HG03354 (cell line): ENCODE results near the gene BCR.

Experiments used
- ATAC-seq: cut with Tn5 transposase; IDR thresholded peaks from one replicate; pipeline ENCODE4 v1.9.1; 2021; ENCODE audit warnings: mild to moderate bottlenecking; ENCODE audit not compliant: unreplicated experiment, poor library complexity, severe bottlenecking

The BCR gene

GRCh38 chr22:23192133-23192532 lies 11.8 kb downstream of the BCR start:
- ATAC-seq = no peak

- no peak for ATAC-seq
These were observed 12.2 kb downstream of the BCR start for GRCh38 chr22:23192558-23192957.

- ATAC-seq = no peak
These were observed 13.0 kb downstream of the BCR start for GRCh38 chr22:23193196-23193827.

- no peak for ATAC-seq
These were observed 13.6 kb downstream of the BCR start for GRCh38 chr22:23193882-23194281.

GRCh38 chr22:23196165-23196564 lies 15.9 kb downstream of the BCR start:
- no peak for ATAC-seq

GRCh38 chr22:23197836-23198235 lies 17.5 kb downstream of the BCR start:
- ATAC-seq = no peak

GRCh38 chr22:23199159-23199558 lies 18.9 kb downstream of the BCR start:
- no peak for ATAC-seq

GRCh38 chr22:23200898-23201297 lies 20.6 kb downstream of the BCR start:
- no peak for ATAC-seq

- ATAC-seq = no peak
These were observed 22.6 kb downstream of the BCR start for GRCh38 chr22:23202812-23203451.

- no peak for ATAC-seq
These were observed 23.3 kb downstream of the BCR start for GRCh38 chr22:23203452-23204124.

- ATAC-seq = no peak
These were observed 23.8 kb downstream of the BCR start for GRCh38 chr22:23204125-23204488.

GRCh38 chr22:23204541-23205157 lies 24.3 kb downstream of the BCR start:
- no peak for ATAC-seq

GRCh38 chr22:23205339-23206049 lies 25.2 kb downstream of the BCR start:
- no peak for ATAC-seq

GRCh38 chr22:23206915-23207314 lies 26.6 kb downstream of the BCR start:
- ATAC-seq = no peak

GRCh38 chr22:23207729-23208393 lies 27.6 kb downstream of the BCR start:
- ATAC-seq = no peak

- no peak for ATAC-seq
These were observed 30.3 kb downstream of the BCR start for GRCh38 chr22:23210428-23211170.

GRCh38 chr22:23211622-23212021 lies 31.3 kb downstream of the BCR start:
- ATAC-seq = no peak

- no peak for ATAC-seq
These were observed 32.0 kb downstream of the BCR start for GRCh38 chr22:23212061-23213021.
